HepG2 (cell line): ENCODE measurements around the gene DSTYK. TPM values are rescaled to one million over a fixed set of nuclear protein-coding genes. Genes with fewer than 3 reads are reported as not detected.

Experiments used
- ATAC-seq: fragments of 200-7000 bp; cut with Tn5 transposase; 3 replicates; pipeline ENCODE4 v1.9.1; 2020; ENCODE audit warnings: mild to moderate bottlenecking, moderate library complexity
- BruUV-seq: library from RNA; stranded (reverse); fragments of 400-500 nt; replicated peaks from 2 replicates; lab custom pipeline; 2021; lab: Mats Ljungman, UMichigan
- CTCF ChIA-PET: fragments of 300-600 bp; formaldehyde crosslinking; extraction: SDS; loops from one replicate; lab custom pipeline; 2021; ENCODE audit warnings: low total read pairs, inconsistent platforms, low intra/inter-chr PET ratio; lab: Yijun Ruan, JAX
- POLR2A ChIA-PET: fragments of 350-600 bp; sonication (Branson Sonifier 250); formaldehyde crosslinking; loops from one replicate; lab custom pipeline; 2020; ENCODE audit warnings: antibody characterized with exemption, inconsistent platforms; lab: Yijun Ruan, JAX
- DNase-seq: peaks from one replicate; pipeline ENCODE4 v3.0.0-alpha.2; 2015; ENCODE audit warnings: low spot score
- FAIRE-seq: peaks from 3 replicates; lab custom pipeline; 2011; peaks lifted over from hg19 to GRCh38; lab: Jason Lieb, UNC
- H2AFZ ChIP-seq: one replicate; pipeline ENCODE4 v1.6.1; 2011; ENCODE audit warnings: low read length, inconsistent platforms
- H3K27ac ChIP-seq: fragments of 300-600 bp; 3 replicates; pipeline ENCODE4 v1.8.0; 2011; ENCODE audit warnings: mixed run types, mild to moderate bottlenecking, mixed read lengths, low read length, inconsistent platforms; ENCODE audit not compliant: insufficient read depth; ENCODE audit errors: extremely low read length
- H3K27me3 ChIP-seq, 2 experiments: fragments of 200-600 bp in 1 of 2; 2 replicates in 1 of 2; 3 replicates in 1 of 2; pipeline versions ENCODE4 v1.6.0 to v1.8.0; 2011; ENCODE audit warnings: low read length in 2 of 2, mild to moderate bottlenecking in 2 of 2, moderate library complexity in 2 of 2, inconsistent platforms in 1 of 2; ENCODE audit not compliant: insufficient read depth in 2 of 2, control insufficient read depth in 1 of 2
- H3K36me3 ChIP-seq, 2 experiments: fragments of 200-600 bp in 1 of 2; replicated peaks in 1 of 2; 2 replicates in 1 of 2; 3 replicates in 1 of 2; pipeline versions ENCODE4 v1.5.1 to v1.8.0; 2011; ENCODE audit warnings: low read length in 2 of 2, inconsistent platforms in 1 of 2; ENCODE audit not compliant: insufficient read depth in 2 of 2, control insufficient read depth in 1 of 2
- H3K4me1 ChIP-seq: 2 replicates; pipeline ENCODE4 v1.5.1; 2012; ENCODE audit warnings: low read length, inconsistent platforms; ENCODE audit not compliant: insufficient read depth
- H3K4me2 ChIP-seq: 2 replicates; pipeline ENCODE4 v1.6.0; 2011; ENCODE audit warnings: low read depth, low read length, inconsistent platforms
- H3K4me3 ChIP-seq, 3 experiments: fragments of 200-600 bp in 1 of 3; sonication (generic), shearing (Covaris generic) in 1 of 3; replicated peaks in 1 of 3; 2 replicates each; pipeline ENCODE4 v1.5.1; 2011 to 2016; ENCODE audit warnings: low read length in 3 of 3, inconsistent platforms in 2 of 3, low read depth in 2 of 3, mild to moderate bottlenecking in 2 of 3, control low read depth in 1 of 3, mixed read lengths in 1 of 3; ENCODE audit not compliant: insufficient read depth in 1 of 3
- H3K79me2 ChIP-seq: one replicate; pipeline ENCODE4 v1.6.1; 2011; ENCODE audit warnings: low read length, inconsistent platforms; ENCODE audit not compliant: insufficient read depth
- H3K9ac ChIP-seq: 2 replicates; pipeline ENCODE4 v1.6.0; 2011; ENCODE audit warnings: mild to moderate bottlenecking, low read depth, low read length, inconsistent platforms; ENCODE audit not compliant: insufficient read depth
- H3K9me3 ChIP-seq: 2 replicates; pipeline ENCODE4 v1.5.1; 2012; ENCODE audit warnings: mild to moderate bottlenecking, low read length
- H4K20me1 ChIP-seq: 2 replicates; pipeline ENCODE4 v1.6.0; 2011; ENCODE audit warnings: inconsistent platforms, mild to moderate bottlenecking, low read length, moderate library complexity; ENCODE audit not compliant: insufficient read depth
- DNMT1 ChIP-seq: sonication (generic); formaldehyde crosslinking; IDR thresholded peaks from 2 replicates; pipeline ENCODE4 v1.5.1; 2020; ENCODE audit warnings: mild to moderate bottlenecking, missing genetic modification reagents
- DRAP1 ChIP-seq: IDR thresholded peaks from 2 replicates; pipeline ENCODE4 v1.6.1; 2016; ENCODE audit warnings: missing genetic modification reagents, missing compliant biosample characterization
- FOXP4 ChIP-seq: sonication (generic); formaldehyde crosslinking; IDR thresholded peaks from 2 replicates; pipeline ENCODE4 v1.4.0; 2020; ENCODE audit warnings: missing genetic modification reagents
- KDM4B ChIP-seq: sonication (generic); formaldehyde crosslinking; IDR thresholded peaks from 2 replicates; pipeline ENCODE4 v1.4.0; 2020; ENCODE audit warnings: missing genetic modification reagents
- PHB2 ChIP-seq: fragments of 450-650 bp; IDR thresholded peaks from 2 replicates; pipeline ENCODE4 v1.6.1; 2018; ENCODE audit not compliant: partially characterized antibody
- SRSF9 ChIP-seq: fragments of 200-400 bp; formaldehyde crosslinking; IDR thresholded peaks from 2 replicates; pipeline ENCODE4 v1.6.1; 2018; ENCODE audit warnings: borderline replicate concordance, mild to moderate bottlenecking, low read depth, low read length; ENCODE audit not compliant: insufficient read depth, poor library complexity, severe bottlenecking
- TAF15 ChIP-seq: fragments of 200-400 bp; formaldehyde crosslinking; IDR thresholded peaks from one replicate; pipeline ENCODE4 v1.6.1; 2018; ENCODE audit warnings: mild to moderate bottlenecking, low read depth, low read length; ENCODE audit not compliant: poor library complexity, severe bottlenecking
- TFAP4 ChIP-seq: sonication (generic); IDR thresholded peaks from 2 replicates; pipeline ENCODE4 v1.6.1; 2016; ENCODE audit warnings: low read depth, borderline replicate concordance
- USF2 ChIP-seq, 2 experiments: sonication (generic) in 1 of 2; formaldehyde crosslinking in 1 of 2; IDR thresholded peaks; 2 replicates each; pipeline versions ENCODE4 v1.5.1 to v1.6.1; 2011 to 2020; ENCODE audit warnings: borderline replicate concordance in 1 of 2, low read depth in 1 of 2, low read length in 1 of 2, mild to moderate bottlenecking in 1 of 2, missing genetic modification reagents in 1 of 2, moderate library complexity in 1 of 2
- ZNF143 ChIP-seq: sonication (generic); formaldehyde crosslinking; IDR thresholded peaks from 2 replicates; pipeline ENCODE4 v1.4.0; 2020; ENCODE audit warnings: missing genetic modification reagents
- ZNF335 ChIP-seq: sonication (generic); formaldehyde crosslinking; IDR thresholded peaks from 2 replicates; pipeline ENCODE4 v1.4.0; 2020; ENCODE audit warnings: missing genetic modification reagents
- ZNF501 ChIP-seq: sonication (generic); formaldehyde crosslinking; IDR thresholded peaks from 2 replicates; pipeline ENCODE4 v1.5.1; 2020; ENCODE audit warnings: mild to moderate bottlenecking, moderate library complexity, missing genetic modification reagents
- WGBS: methylation state at CpG from one replicate; pipeline ENCODE4 v1.1.6; 2017; ENCODE audit warnings: low lambda C conversion rate; 5-methylcytosine and 5-hydroxymethylcytosine counted together
- in situ Hi-C: cut with HindIII; loops from 2 replicates; pipeline ENCODE4 v1.10.0; 2017; ENCODE audit warnings: low pct_unique_long_range_greater_than_20kb; ENCODE audit not compliant: extremely low pct_ligation_motif_present
- intact Hi-C: fragments of 100-400 bp; cut with micrococcal nuclease; formaldehyde crosslinking; loops from one replicate; pipeline ENCODE4 v1.10.0; 2022; ENCODE audit not compliant: unreplicated experiment
- polyA plus RNA-seq, 8 experiments: library from polyadenylated mRNA; depleted of rRNA in 3 of 8; stranded (reverse) in 7 of 8; unstranded in 1 of 8; fragments of >200 nt; fragmentation: Illumina TruSeq in 4 of 8; extraction: Trizol in 4 of 8; gene quantifications; 2 replicates each; pipeline versions ENCODE4 v1.2.1 to v1.2.3, GENCODE V29; 2011 to 2016; ENCODE audit warnings: low read depth in 4 of 8, missing spikeins in 1 of 8, mixed read lengths in 1 of 8; ENCODE audit not compliant: insufficient read depth in 1 of 8
- total RNA-seq, 5 experiments: library from RNA; depleted of rRNA; stranded (reverse); fragments of >200 nt; fragmentation: Illumina TruSeq; extraction: Trizol; gene quantifications; 2 replicates each; pipeline ENCODE4 v1.2.3, GENCODE V29; 2016; ENCODE audit warnings: low read depth in 1 of 5

DSTYK gene
- total and polyA plus RNA-seq, 2 of the 13 experiments (the other 11 are each of a cell fraction or from before 2014, with no cell fraction given): 2.6 to 4.8 TPM

GRCh38 chr1:205230982-205231381 lies 19.5 kb upstream of the DSTYK start:
- peaks cover 4 to 37% of the 10 kb centered on the region in 2 experiments; a peak in 4 of 5 replicates for H3K27me3 ChIP-seq
- H4K20me1 ChIP-seq: no peaks in the 10 kb centered on the region
- ATAC-seq (no peak), FAIRE-seq (no peak), DNase-seq (no peak)
- H3K4me1 ChIP-seq: peaks cover 30% of the 10 kb centered on the region
- no peaks in the 10 kb centered on the region for H3K36me3 ChIP-seq
- in situ Hi-C loops: no loop called here
- intact Hi-C loops: no loop called here
- ChIA-PET CTCF (no interaction called here), POLR2A (no interaction called here)
- H3K4me3 ChIP-seq: no peak overlapping the region
- WGBS: 37% methylated on average over 5 of the region's 5 CpGs
- no peak overlapping the region for H3K4me2 ChIP-seq
- H2AFZ ChIP-seq: no peak overlapping the region
- no peaks in the 10 kb centered on the region for H3K79me2 ChIP-seq
- H3K9me3 ChIP-seq: no peaks in the 10 kb centered on the region
- TF ChIP-seq USF2 (IDR thresholded peaks at IDR 0.05; ENCODE audit: low read depth, low read length) (no peak), USF2 (CRISPR knock-in tag; IDR thresholded peaks at IDR 0.05; ENCODE audit: borderline replicate concordance) (no peak), ZNF335 (CRISPR knock-in tag) (no peak), TAF15 (no peak), FOXP4 (CRISPR knock-in tag) (no peak), TFAP4 (no peak), DNMT1 (CRISPR knock-in tag) (no peak), ZNF143 (CRISPR knock-in tag) (no peak), DRAP1 (CRISPR knock-in tag) (no peak), SRSF9 (no peak), KDM4B (CRISPR knock-in tag) (no peak), PHB2 (no peak), ZNF501 (CRISPR knock-in tag) (no peak)
- BruUV-seq: no TSS peak
- H3K27ac ChIP-seq: no peak overlapping the region
- H3K9ac ChIP-seq: no peak overlapping the region
